ENCODE measurements around the gene ARHGAP5. TPM values are rescaled to one million over a fixed set of nuclear protein-coding genes. Genes with fewer than 3 reads are reported as not detected.

Gene ARHGAP5
- total RNA-seq, 4 donors from 2014 or later: 101 to 124 (median 102) TPM

- no peak for TF ChIP-seq CTCF (IDR thresholded peaks at IDR 0.05; ENCODE audit: low read depth)
Observed at GRCh38 chr14:32044454-32044853, 32.6 kb upstream of the ARHGAP5 start.

- TF ChIP-seq CTCF (IDR thresholded peaks at IDR 0.05; ENCODE audit: low read depth): no peak
Observed at GRCh38 chr14:32047791-32048190, 29.3 kb upstream of the ARHGAP5 start.

- no peak for TF ChIP-seq CTCF (IDR thresholded peaks at IDR 0.05; ENCODE audit: low read depth)
Observed at GRCh38 chr14:32049361-32050088, 27.6 kb upstream of the ARHGAP5 start.

- no peak for TF ChIP-seq CTCF (IDR thresholded peaks at IDR 0.05; ENCODE audit: low read depth)
Observed at GRCh38 chr14:32050878-32051277, 26.2 kb upstream of the ARHGAP5 start.

- no peak for TF ChIP-seq CTCF (IDR thresholded peaks at IDR 0.05; ENCODE audit: low read depth)
Observed at GRCh38 chr14:32054536-32054935, 22.6 kb upstream of the ARHGAP5 start.

- no peak for TF ChIP-seq CTCF (IDR thresholded peaks at IDR 0.05; ENCODE audit: low read depth)
Observed at GRCh38 chr14:32055175-32055574, 21.9 kb upstream of the ARHGAP5 start.

GRCh38 chr14:32059702-32060101 lies 17.4 kb upstream of the ARHGAP5 start:
- TF ChIP-seq CTCF (IDR thresholded peaks at IDR 0.05; ENCODE audit: low read depth): no peak

Measured in subcutaneous adipose tissue (tissue), 4 donors.